OCI-LY1 (cell line): Measurements from ENCODE around the gene BRD4.

Experiments used
- H2AFZ ChIP-seq: fragments of 200-600 bp; sonication (generic), shearing (Covaris generic); 2 replicates; pipeline ENCODE4 v1.6.0; 2014; ENCODE audit warnings: antibody characterized with exemption, mild to moderate bottlenecking, low read length
- H3F3A ChIP-seq: fragments of 200-600 bp; sonication (generic), shearing (Covaris generic); 2 replicates; pipeline ENCODE4 v1.6.0; 2014; ENCODE audit warnings: mild to moderate bottlenecking, antibody characterized with exemption, low read length, moderate library complexity; ENCODE audit not compliant: insufficient read depth
- H3K27ac ChIP-seq: fragments of 200-600 bp; sonication (generic); 2 replicates; pipeline ENCODE4 v1.5.1; 2014; ENCODE audit warnings: low read length, mixed run types, mild to moderate bottlenecking, low read depth; ENCODE audit not compliant: poor library complexity, severe bottlenecking
- H3K27me3 ChIP-seq: fragments of 200-600 bp; sonication (generic); 2 replicates; pipeline ENCODE4 v1.6.0; 2014; ENCODE audit warnings: antibody characterized with exemption, mild to moderate bottlenecking, low read length, moderate library complexity; ENCODE audit not compliant: insufficient read depth
- H3K36me3 ChIP-seq: fragments of 200-600 bp; sonication (generic); 2 replicates; pipeline ENCODE4 v1.6.1; 2014; ENCODE audit warnings: mild to moderate bottlenecking, antibody characterized with exemption, low read length, moderate library complexity, mixed read lengths; ENCODE audit not compliant: insufficient read depth
- H3K4me1 ChIP-seq: fragments of 200-600 bp; sonication (generic); 2 replicates; pipeline ENCODE4 v1.5.1; 2014; ENCODE audit warnings: mild to moderate bottlenecking, low read length, moderate library complexity; ENCODE audit not compliant: insufficient read depth, severe bottlenecking
- H3K4me2 ChIP-seq: fragments of 200-600 bp; sonication (generic), shearing (Covaris generic); 2 replicates; pipeline ENCODE4 v1.6.1; 2014; ENCODE audit warnings: low read length
- H3K4me3 ChIP-seq: fragments of 200-600 bp; sonication (generic); 2 replicates; pipeline ENCODE4 v1.5.1; 2014; ENCODE audit warnings: low read length, low read depth, mild to moderate bottlenecking, mixed read lengths; ENCODE audit not compliant: poor library complexity, severe bottlenecking
- H3K79me2 ChIP-seq: fragments of 200-600 bp; shearing (Covaris generic); 2 replicates; pipeline ENCODE4 v1.6.1; 2016; ENCODE audit warnings: mixed run types, low read length, mixed read lengths; ENCODE audit not compliant: insufficient read depth
- H3K9ac ChIP-seq: fragments of 200-600 bp; sonication (generic), shearing (Covaris generic); 2 replicates; pipeline ENCODE4 v1.6.1; 2014; ENCODE audit warnings: mild to moderate bottlenecking, low read length, mixed read lengths
- H3K9me2 ChIP-seq: fragments of 200-600 bp; sonication (generic), shearing (Covaris generic); 2 replicates; pipeline ENCODE4 v1.6.1; 2014; ENCODE audit warnings: low read depth, mild to moderate bottlenecking, low read length, mixed read lengths
- H3K9me3 ChIP-seq: fragments of 200-600 bp; shearing (Covaris generic); 2 replicates; pipeline ENCODE4 v1.6.1; 2014; ENCODE audit warnings: low read length, mixed read lengths
- H4K20me1 ChIP-seq: fragments of 200-600 bp; sonication (generic), shearing (Covaris generic); 2 replicates; pipeline ENCODE4 v1.6.0; 2016; ENCODE audit warnings: mild to moderate bottlenecking, low read length; ENCODE audit not compliant: insufficient read depth
- EZH2 ChIP-seq: fragments of 200-600 bp; sonication (generic), shearing (Covaris generic); IDR thresholded peaks from 2 replicates; pipeline ENCODE4 v1.8.0; 2017; ENCODE audit warnings: borderline replicate concordance, mixed run types, mild to moderate bottlenecking, antibody characterized with exemption, low read length, moderate library complexity, mixed read lengths
- TF ChIP-seq, protein P1 (sequence below): fragments of 200-600 bp; sonication (generic), shearing (Covaris generic); IDR thresholded peaks from 2 replicates; pipeline ENCODE4 v1.5.1; 2017; ENCODE audit warnings: mild to moderate bottlenecking, antibody characterized with exemption, low read length, moderate library complexity, mixed read lengths

BRD4 gene

DNA sequence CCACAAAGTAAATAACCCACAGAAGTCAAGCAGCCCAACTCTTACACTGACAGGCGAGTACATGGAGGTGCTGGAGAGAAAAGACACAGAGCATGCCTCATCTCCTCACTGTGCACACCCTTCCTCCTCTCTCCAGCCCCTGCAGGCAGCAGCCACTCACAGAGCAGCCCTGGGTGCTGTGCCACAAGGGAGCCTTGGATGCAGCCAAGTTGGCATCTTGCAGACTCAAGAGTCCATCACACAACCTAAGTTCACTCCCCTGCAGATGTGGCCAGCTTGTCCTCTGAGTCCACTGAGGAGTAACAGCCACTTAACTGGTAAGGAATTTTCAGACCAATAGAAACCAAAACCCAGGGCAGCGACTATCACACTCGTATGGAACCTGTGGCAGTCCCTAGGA lies 47.4 kb downstream of the BRD4 start:
- no peak overlapping the region; the same call in 1 of the 2 replicates for H3K9ac ChIP-seq
- TF ChIP-seq, protein P1, sequence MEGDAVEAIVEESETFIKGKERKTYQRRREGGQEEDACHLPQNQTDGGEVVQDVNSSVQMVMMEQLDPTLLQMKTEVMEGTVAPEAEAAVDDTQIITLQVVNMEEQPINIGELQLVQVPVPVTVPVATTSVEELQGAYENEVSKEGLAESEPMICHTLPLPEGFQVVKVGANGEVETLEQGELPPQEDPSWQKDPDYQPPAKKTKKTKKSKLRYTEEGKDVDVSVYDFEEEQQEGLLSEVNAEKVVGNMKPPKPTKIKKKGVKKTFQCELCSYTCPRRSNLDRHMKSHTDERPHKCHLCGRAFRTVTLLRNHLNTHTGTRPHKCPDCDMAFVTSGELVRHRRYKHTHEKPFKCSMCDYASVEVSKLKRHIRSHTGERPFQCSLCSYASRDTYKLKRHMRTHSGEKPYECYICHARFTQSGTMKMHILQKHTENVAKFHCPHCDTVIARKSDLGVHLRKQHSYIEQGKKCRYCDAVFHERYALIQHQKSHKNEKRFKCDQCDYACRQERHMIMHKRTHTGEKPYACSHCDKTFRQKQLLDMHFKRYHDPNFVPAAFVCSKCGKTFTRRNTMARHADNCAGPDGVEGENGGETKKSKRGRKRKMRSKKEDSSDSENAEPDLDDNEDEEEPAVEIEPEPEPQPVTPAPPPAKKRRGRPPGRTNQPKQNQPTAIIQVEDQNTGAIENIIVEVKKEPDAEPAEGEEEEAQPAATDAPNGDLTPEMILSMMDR = no peak
- TF ChIP-seq EZH2 = no peak
- H3K4me1 ChIP-seq = peaks cover 88% of the 10 kb centered on the region

DNA sequence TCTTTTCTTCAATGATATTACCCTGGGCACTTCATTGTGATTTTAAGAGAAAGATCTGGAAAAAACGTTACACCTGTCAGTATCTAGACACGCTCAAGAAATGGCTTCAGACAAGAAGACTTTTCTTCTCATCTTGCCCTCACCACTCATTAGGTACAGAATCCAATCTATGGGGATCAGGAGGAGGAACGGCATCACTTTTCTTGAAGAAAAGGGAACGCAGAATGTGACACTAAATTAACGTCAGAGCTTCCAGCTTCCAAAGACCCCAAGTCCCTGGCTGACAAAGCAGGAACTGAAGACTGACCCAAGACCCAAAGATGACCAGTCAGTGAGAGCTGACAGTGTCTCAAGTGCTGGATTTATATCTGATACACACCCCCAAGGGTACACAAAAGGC lies 48.2 kb downstream of the BRD4 start:
- H3K27me3 ChIP-seq = no peaks in the 10 kb centered on the region
- H3K4me2 ChIP-seq = peak overlapping the region; percentile 27; the same call in 1 of the 2 replicates
- H4K20me1 ChIP-seq = no peaks in the 10 kb centered on the region
- H3K9me3 ChIP-seq = no peaks in the 10 kb centered on the region
- no peak for TF ChIP-seq EZH2
- H2AFZ ChIP-seq = no peak overlapping the region
- H3K27ac ChIP-seq = peak overlapping the region; percentile 49
- no peaks in the 10 kb centered on the region for H3K36me3 ChIP-seq
- H3K4me3 ChIP-seq = no peak overlapping the region
- no peak overlapping the region; the same call in 1 of the 2 replicates for H3K9ac ChIP-seq
- no peaks in the 10 kb centered on the region for H3K9me2 ChIP-seq
- H3K79me2 ChIP-seq = peaks cover 98% of the 10 kb centered on the region
- peaks cover 80% of the 10 kb centered on the region for H3K4me1 ChIP-seq
- no peaks in the 10 kb centered on the region for H3F3A ChIP-seq

More for the DNA sequence above, 47.4 kb downstream of the BRD4 start:
- Histone ChIP-seq H4K20me1 (no peaks in the 10 kb centered on the region), H3K4me2 (peak overlapping the region; percentile 19; the same call in 1 of the 2 replicates), H3F3A (no peaks in the 10 kb centered on the region), H3K27me3 (no peaks in the 10 kb centered on the region), H3K4me3 (no peak overlapping the region), H3K27ac (no peak overlapping the region), H2AFZ (no peak overlapping the region), H3K79me2 (peaks cover 95% of the 10 kb centered on the region), H3K9me3 (no peaks in the 10 kb centered on the region), H3K9me2 (no peaks in the 10 kb centered on the region), H3K36me3 (no peaks in the 10 kb centered on the region)

DNA sequence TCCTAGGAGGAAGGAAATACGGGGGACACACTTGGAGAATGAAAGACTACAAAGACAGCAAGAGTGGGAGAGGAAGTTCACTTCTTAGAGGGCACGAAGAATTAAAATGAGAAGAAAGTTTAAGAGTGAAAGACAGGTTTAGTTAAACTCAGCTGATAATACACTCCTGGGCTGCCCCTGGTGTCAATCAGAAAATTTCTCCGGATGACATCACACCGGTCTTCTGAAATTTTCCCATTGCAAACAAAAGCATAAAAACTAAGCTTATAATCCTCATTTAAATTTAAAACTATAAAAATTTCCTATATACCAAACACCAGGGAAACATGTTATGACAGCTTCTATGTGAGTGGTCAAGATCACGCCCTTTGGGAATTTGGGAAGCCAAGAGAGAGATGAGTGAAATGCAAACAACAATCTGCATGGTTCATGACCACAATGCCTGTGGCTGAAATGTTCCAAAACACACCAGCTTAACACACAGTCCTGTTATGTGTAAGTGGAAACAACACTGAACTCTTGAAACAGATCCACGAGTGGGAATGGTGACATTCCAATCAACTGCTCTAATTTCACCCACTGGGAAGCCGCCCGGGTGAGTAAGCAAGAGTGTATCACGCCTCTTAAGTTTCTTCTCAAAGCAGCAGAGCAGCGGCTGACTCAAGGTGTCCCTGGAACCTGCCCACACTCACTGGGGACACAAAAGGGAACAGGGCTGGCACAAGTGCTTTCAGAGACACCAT lies 49.0 kb downstream of the BRD4 start:
- no peak overlapping the region for H2AFZ ChIP-seq
- no peaks in the 10 kb centered on the region for H4K20me1 ChIP-seq
- no peak for TF ChIP-seq EZH2
- TF ChIP-seq, protein P1 = no peak
- peaks cover 100% of the 10 kb centered on the region for H3K79me2 ChIP-seq
- H3K9ac ChIP-seq = no peak overlapping the region; the same call in 1 of the 2 replicates
- H3K9me3 ChIP-seq = no peaks in the 10 kb centered on the region
- H3K27me3 ChIP-seq = no peaks in the 10 kb centered on the region
- H3K9me2 ChIP-seq = no peaks in the 10 kb centered on the region
- H3K4me1 ChIP-seq = peaks cover 72% of the 10 kb centered on the region
- H3K36me3 ChIP-seq = no peaks in the 10 kb centered on the region
- no peak overlapping the region for H3K4me3 ChIP-seq
- H3K4me2 ChIP-seq = peak overlapping the region; percentile 27; the same call in 1 of the 2 replicates
- peak overlapping the region; percentile 49 for H3K27ac ChIP-seq
- no peaks in the 10 kb centered on the region for H3F3A ChIP-seq
